ENCODE data around the gene VOPP1. TPM values are rescaled to one million over a fixed set of nuclear protein-coding genes. Genes with fewer than 3 reads are reported as not detected.

Gene VOPP1
- total RNA-seq, 4 donors from 2014 or later, result 22.1 to 79.2 (median 73.9) TPM

- WGBS, 2 donors (ENCODE audit: low coverage in 1 of 2), result 79 to 89% methylated on average over 4 to 6 of the region's 6 CpGs
- no peaks in the 10 kb centered on the region for H3K4me1 ChIP-seq
- no peak for DNase-seq
- no peaks in the 10 kb centered on the region for H3K36me3 ChIP-seq
- intact Hi-C loops (cut with DNase I; ENCODE audit: low total_unique reads) (no loop called here), in situ Hi-C loops (cut with MboI; ENCODE audit: low pct_ligation_motif_present in 1 of 4, low pct_unique_long_range_greater_than_20kb in 1 of 4, low sequenced_read_pairs in 3 of 4) (no loop called here)
- TF ChIP-seq POLR2A (IDR thresholded peaks at IDR 0.05) (no peak), POLR2AphosphoS5 (IDR thresholded peaks at IDR 0.05) (no peak), CTCF (IDR thresholded peaks at IDR 0.05) (no peak), EP300 (IDR thresholded peaks at IDR 0.05; ENCODE audit: low read depth) (no peak)
- no peak overlapping the region for H3K4me3 ChIP-seq
- H3K27ac ChIP-seq, result no peak overlapping the region
- H3K9me3 ChIP-seq, result no peaks in the 10 kb centered on the region
- H3K27me3 ChIP-seq, result no peaks in the 10 kb centered on the region
These were observed 93.6 kb downstream of the VOPP1 start for GRCh38 chr7:55478700-55479099.

GRCh38 chr7:55477781-55478374 is 94.4 kb downstream of the VOPP1 start:
- TF ChIP-seq EP300 (IDR thresholded peaks at IDR 0.05; ENCODE audit: low read depth) (no peak), CTCF (IDR thresholded peaks at IDR 0.05) (no peak), POLR2A (IDR thresholded peaks at IDR 0.05) (no peak), POLR2AphosphoS5 (IDR thresholded peaks at IDR 0.05) (no peak)
- intact Hi-C loops (cut with DNase I; ENCODE audit: low total_unique reads), result no loop called here
- WGBS, 2 donors (ENCODE audit: low coverage in 1 of 2), result 70 to 84% methylated on average over 7 to 13 of the region's 13 CpGs

GRCh38 chr7:55476852-55477780 is 95.2 kb downstream of the VOPP1 start:
- no peak for DNase-seq
- H3K4me3 ChIP-seq, result no peak overlapping the region
- in situ Hi-C loops (cut with MboI; ENCODE audit: low pct_ligation_motif_present in 1 of 4, low pct_unique_long_range_greater_than_20kb in 1 of 4, low sequenced_read_pairs in 3 of 4), result no loop called here
- no peaks in the 10 kb centered on the region for H3K9me3 ChIP-seq
- no peaks in the 10 kb centered on the region for H3K4me1 ChIP-seq
- no peaks in the 10 kb centered on the region for H3K27me3 ChIP-seq
- 90 to 92% methylated on average over 1 to 19 of the region's 19 CpGs for WGBS, 2 donors (ENCODE audit: low coverage in 1 of 2)
- TF ChIP-seq EP300 (IDR thresholded peaks at IDR 0.05; ENCODE audit: low read depth), result no peak
- H3K36me3 ChIP-seq, result no peaks in the 10 kb centered on the region
- no peak overlapping the region for H3K27ac ChIP-seq
- intact Hi-C loops (cut with DNase I; ENCODE audit: low total_unique reads), result no loop called here

More at GRCh38 chr7:55477781-55478374, 94.4 kb downstream of the VOPP1 start:
- in situ Hi-C loops (cut with MboI; ENCODE audit: low pct_ligation_motif_present in 1 of 4, low pct_unique_long_range_greater_than_20kb in 1 of 4, low sequenced_read_pairs in 3 of 4), result no loop called here
- Histone ChIP-seq H3K27me3 (no peaks in the 10 kb centered on the region), H3K36me3 (no peaks in the 10 kb centered on the region), H3K27ac (no peak overlapping the region), H3K9me3 (no peaks in the 10 kb centered on the region), H3K4me1 (no peaks in the 10 kb centered on the region), H3K4me3 (no peak overlapping the region)
- DNase-seq, result no peak

GRCh38 chr7:55475855-55476803 is 96.2 kb downstream of the VOPP1 start:
- in situ Hi-C loops (cut with MboI; ENCODE audit: low pct_ligation_motif_present in 1 of 4, low pct_unique_long_range_greater_than_20kb in 1 of 4, low sequenced_read_pairs in 3 of 4), result no loop called here
- Histone ChIP-seq H3K9me3 (no peaks in the 10 kb centered on the region), H3K4me3 (no peak overlapping the region), H3K27ac (no peak overlapping the region), H3K36me3 (no peaks in the 10 kb centered on the region), H3K4me1 (no peaks in the 10 kb centered on the region), H3K27me3 (no peaks in the 10 kb centered on the region)
- 78 to 87% methylated on average over 4 to 18 of the region's 19 CpGs for WGBS, 2 donors (ENCODE audit: low coverage in 1 of 2)
- DNase-seq, result no peak
- TF ChIP-seq POLR2AphosphoS5 (IDR thresholded peaks at IDR 0.05) (no peak), CTCF (IDR thresholded peaks at IDR 0.05) (no peak), EP300 (IDR thresholded peaks at IDR 0.05; ENCODE audit: low read depth) (no peak), POLR2A (IDR thresholded peaks at IDR 0.05) (no peak)
- intact Hi-C loops (cut with DNase I; ENCODE audit: low total_unique reads), result no loop called here

Measured in transverse colon (tissue), 4 donors.